Measurements from ENCODE around the gene SYNDIG1.

SYNDIG1 gene

DNA sequence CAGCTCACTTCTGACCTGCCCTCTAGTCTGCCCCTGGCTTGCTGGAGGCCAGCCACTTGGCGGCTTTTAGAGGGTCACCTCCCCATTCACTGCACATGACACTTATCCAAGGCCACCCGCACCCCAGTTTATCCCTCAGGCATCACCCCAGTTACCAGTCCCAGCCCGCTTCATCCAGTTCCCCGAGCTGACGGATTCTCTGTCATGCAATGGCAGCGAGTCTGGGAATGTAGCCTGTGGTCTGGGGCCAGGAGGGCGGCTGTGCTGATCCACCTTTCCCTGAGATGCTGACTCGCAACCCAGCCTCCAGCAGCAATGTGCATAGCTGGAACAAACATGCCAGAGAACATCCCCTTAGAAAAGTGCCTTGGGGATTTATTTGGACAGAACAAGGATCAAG lies 25.8 kb downstream of the SYNDIG1 start:
- ChIA-PET POLR2A (no interaction called here), CTCF (no interaction called here)
- TF ChIP-seq TARDBP (IDR thresholded peaks at IDR 0.05) (no peak), BHLHE40 (IDR thresholded peaks at IDR 0.05; ENCODE audit: borderline replicate concordance) (no peak), ZNF384 (IDR thresholded peaks at IDR 0.05) (no peak), L3MBTL2 (conservative IDR thresholded peaks at IDR 0.05) (no peak), HDGF (IDR thresholded peaks at IDR 0.05; ENCODE audit: borderline replicate concordance) (no peak), CTBP1 (IDR thresholded peaks at IDR 0.05; ENCODE audit: borderline replicate concordance) (no peak), ELF4 (IDR thresholded peaks at IDR 0.05) (no peak), FOXK2 (IDR thresholded peaks at IDR 0.05) (no peak), SUZ12 (IDR thresholded peaks at IDR 0.05) (no peak), NFRKB (IDR thresholded peaks at IDR 0.05) (no peak), FOXA1 (IDR thresholded peaks at IDR 0.05) (no peak), ARNT (IDR thresholded peaks at IDR 0.05) (no peak), LEF1 (IDR thresholded peaks at IDR 0.05; ENCODE audit: borderline replicate concordance) (no peak), FOXM1 (IDR thresholded peaks at IDR 0.05; ENCODE audit: borderline replicate concordance) (no peak), SP1 (IDR thresholded peaks at IDR 0.05) (no peak)
- TF ChIP-seq, protein P1, sequence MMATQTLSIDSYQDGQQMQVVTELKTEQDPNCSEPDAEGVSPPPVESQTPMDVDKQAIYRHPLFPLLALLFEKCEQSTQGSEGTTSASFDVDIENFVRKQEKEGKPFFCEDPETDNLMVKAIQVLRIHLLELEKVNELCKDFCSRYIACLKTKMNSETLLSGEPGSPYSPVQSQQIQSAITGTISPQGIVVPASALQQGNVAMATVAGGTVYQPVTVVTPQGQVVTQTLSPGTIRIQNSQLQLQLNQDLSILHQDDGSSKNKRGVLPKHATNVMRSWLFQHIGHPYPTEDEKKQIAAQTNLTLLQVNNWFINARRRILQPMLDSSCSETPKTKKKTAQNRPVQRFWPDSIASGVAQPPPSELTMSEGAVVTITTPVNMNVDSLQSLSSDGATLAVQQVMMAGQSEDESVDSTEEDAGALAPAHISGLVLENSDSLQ (IDR thresholded peaks at IDR 0.05), result no peak
- DNase-seq (ENCODE audit: extremely low spot score), result no peak

GRCh38 chr20:24497851-24498250 lies 28.4 kb downstream of the SYNDIG1 start:
- ChIA-PET POLR2A (interaction anchor here (0.9 kb wide), 1 partner anchor 28 kb away, joined by 3 read pairs; no protein-coding TSS in a partner anchor), CTCF (no interaction called here)
- no peak for DNase-seq (ENCODE audit: extremely low spot score)
- TF ChIP-seq, protein P1 (IDR thresholded peaks at IDR 0.05), result peak; percentile 58
- TF ChIP-seq L3MBTL2 (conservative IDR thresholded peaks at IDR 0.05), result no peak

- TF ChIP-seq L3MBTL2 (conservative IDR thresholded peaks at IDR 0.05), result no peak
- TF ChIP-seq, protein P1 (IDR thresholded peaks at IDR 0.05), result no peak
- TF ChIP-seq FOXA1 (IDR thresholded peaks at IDR 0.05), result no peak
- no peak for TF ChIP-seq BHLHE40 (IDR thresholded peaks at IDR 0.05; ENCODE audit: borderline replicate concordance)
- TF ChIP-seq TARDBP (IDR thresholded peaks at IDR 0.05), result no peak
- TF ChIP-seq CTBP1 (IDR thresholded peaks at IDR 0.05; ENCODE audit: borderline replicate concordance), result no peak
- no peak for TF ChIP-seq ELF4 (IDR thresholded peaks at IDR 0.05)
- no peak for TF ChIP-seq ARNT (IDR thresholded peaks at IDR 0.05)
- no peak for TF ChIP-seq HDGF (IDR thresholded peaks at IDR 0.05; ENCODE audit: borderline replicate concordance)
- no peak for TF ChIP-seq FOXM1 (IDR thresholded peaks at IDR 0.05; ENCODE audit: borderline replicate concordance)
- no peak for TF ChIP-seq SP1 (IDR thresholded peaks at IDR 0.05)
- no peak for TF ChIP-seq SUZ12 (IDR thresholded peaks at IDR 0.05)
- no peak for TF ChIP-seq FOXK2 (IDR thresholded peaks at IDR 0.05)
- TF ChIP-seq ZNF384 (IDR thresholded peaks at IDR 0.05), result no peak
- TF ChIP-seq NFRKB (IDR thresholded peaks at IDR 0.05), result no peak
- no peak for TF ChIP-seq LEF1 (IDR thresholded peaks at IDR 0.05; ENCODE audit: borderline replicate concordance)
- ChIA-PET CTCF (no interaction called here), POLR2A (no interaction called here)
- DNase-seq (ENCODE audit: extremely low spot score), result no peak
Measured at GRCh38 chr20:24498641-24499040, 29.2 kb downstream of the SYNDIG1 start.

- TF ChIP-seq FOXK2 (IDR thresholded peaks at IDR 0.05) (no peak), LEF1 (IDR thresholded peaks at IDR 0.05; ENCODE audit: borderline replicate concordance) (no peak), SP1 (IDR thresholded peaks at IDR 0.05) (no peak), TARDBP (IDR thresholded peaks at IDR 0.05) (no peak), HDGF (IDR thresholded peaks at IDR 0.05; ENCODE audit: borderline replicate concordance) (no peak), FOXA1 (IDR thresholded peaks at IDR 0.05) (no peak), SUZ12 (IDR thresholded peaks at IDR 0.05) (no peak), FOXM1 (IDR thresholded peaks at IDR 0.05; ENCODE audit: borderline replicate concordance) (no peak), CTBP1 (IDR thresholded peaks at IDR 0.05; ENCODE audit: borderline replicate concordance) (no peak), ELF4 (IDR thresholded peaks at IDR 0.05) (no peak), ARNT (IDR thresholded peaks at IDR 0.05) (no peak), BHLHE40 (IDR thresholded peaks at IDR 0.05; ENCODE audit: borderline replicate concordance) (no peak)
- TF ChIP-seq, protein P1 (IDR thresholded peaks at IDR 0.05), result no peak
- CTCF ChIA-PET, result no interaction called here
Measured at GRCh38 chr20:24499472-24499871, 30.0 kb downstream of the SYNDIG1 start.

GRCh38 chr20:24501764-24502556 lies 32.5 kb downstream of the SYNDIG1 start:
- ChIA-PET POLR2A (no interaction called here), CTCF (no interaction called here)
- DNase-seq (ENCODE audit: extremely low spot score), result no peak
- TF ChIP-seq SUZ12 (IDR thresholded peaks at IDR 0.05), result no peak
- TF ChIP-seq L3MBTL2 (conservative IDR thresholded peaks at IDR 0.05), result no peak
- no peak for TF ChIP-seq ARNT (IDR thresholded peaks at IDR 0.05)
- no peak for TF ChIP-seq LEF1 (IDR thresholded peaks at IDR 0.05; ENCODE audit: borderline replicate concordance)
- TF ChIP-seq ZNF384 (IDR thresholded peaks at IDR 0.05), result no peak
- TF ChIP-seq FOXK2 (IDR thresholded peaks at IDR 0.05), result no peak
- no peak for TF ChIP-seq FOXA1 (IDR thresholded peaks at IDR 0.05)
- TF ChIP-seq ELF4 (IDR thresholded peaks at IDR 0.05), result no peak
- TF ChIP-seq BHLHE40 (IDR thresholded peaks at IDR 0.05; ENCODE audit: borderline replicate concordance), result no peak
- TF ChIP-seq CTBP1 (IDR thresholded peaks at IDR 0.05; ENCODE audit: borderline replicate concordance), result no peak
- TF ChIP-seq TARDBP (IDR thresholded peaks at IDR 0.05), result no peak
- TF ChIP-seq NFRKB (IDR thresholded peaks at IDR 0.05), result no peak
- TF ChIP-seq HDGF (IDR thresholded peaks at IDR 0.05; ENCODE audit: borderline replicate concordance), result no peak
- TF ChIP-seq FOXM1 (IDR thresholded peaks at IDR 0.05; ENCODE audit: borderline replicate concordance), result no peak
- TF ChIP-seq, protein P1 (IDR thresholded peaks at IDR 0.05), result no peak
- no peak for TF ChIP-seq SP1 (IDR thresholded peaks at IDR 0.05)

More at GRCh38 chr20:24499472-24499871, 30.0 kb downstream of the SYNDIG1 start:
- no peak for DNase-seq (ENCODE audit: extremely low spot score)
- POLR2A ChIA-PET, result no interaction called here
